Measurements from ENCODE around the gene ADAMTS7. TPM values are rescaled to one million over a fixed set of nuclear protein-coding genes. Genes with fewer than 3 reads are reported as not detected.
"Not testable (repeated sequence)": the region's sequence is repeated elsewhere in the genome, so short reads cannot be mapped to it uniquely, and the experiment has no call there.

The ADAMTS7 gene
- total and polyA plus RNA-seq, 4 experiments from 2014 or later: not detected

DNA sequence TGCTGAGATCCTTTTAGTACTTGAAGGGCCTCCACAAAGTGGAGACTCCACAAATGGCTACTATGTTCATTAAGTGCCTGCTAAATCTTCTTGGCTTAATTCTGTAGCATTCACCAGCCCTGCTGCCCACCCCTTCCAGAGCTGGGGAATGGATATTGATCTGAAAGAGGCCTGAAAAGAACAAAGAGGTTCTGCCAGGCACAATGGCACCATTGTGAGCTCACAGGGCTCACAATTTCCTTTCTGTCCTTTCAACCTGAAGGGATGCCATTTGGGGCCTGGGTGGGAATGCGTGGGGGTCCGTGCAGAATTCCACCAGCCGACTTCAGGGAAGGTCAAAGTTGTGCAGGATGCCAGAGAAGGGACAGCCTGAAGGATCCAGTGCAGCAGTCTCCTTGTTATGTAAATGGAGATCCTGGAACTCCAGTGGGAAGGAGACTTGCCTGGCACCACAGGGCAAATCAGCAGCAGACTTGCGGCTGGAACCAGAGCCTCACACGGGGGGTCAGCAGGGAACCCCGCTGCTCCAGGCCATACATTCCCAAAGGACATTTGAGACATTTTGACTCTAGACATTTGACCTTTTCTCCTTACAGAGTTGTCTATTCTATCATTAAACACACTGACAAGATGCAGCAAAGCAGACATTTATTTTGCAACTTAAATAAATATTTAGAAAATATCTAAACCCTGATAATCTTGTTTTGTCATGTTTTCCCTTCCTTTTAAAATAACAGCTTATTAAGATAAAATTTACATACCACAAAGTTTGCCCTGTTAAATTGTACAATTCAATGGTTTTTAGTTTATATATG is 39.9 kb upstream of the ADAMTS7 start:
- no peaks in the 10 kb centered on the region for H3K36me3 Mint-ChIP-seq
- no peak overlapping the region for H3K4me3 Mint-ChIP-seq
- Histone ChIP-seq H3K27ac (ENCODE audit: low read depth, low read length) (no peak overlapping the region), H3K27me3 (ENCODE audit: insufficient read depth, low read length) (no peaks in the 10 kb centered on the region), H3K36me3 (ENCODE audit: insufficient read depth, low read length) (no peaks in the 10 kb centered on the region), H3K4me1 (ENCODE audit: insufficient read depth, low read length) (no peaks in the 10 kb centered on the region), H3K9me3 (ENCODE audit: control insufficient read depth in 1 of 2, low read length in 2 of 2) (no peaks in the 10 kb centered on the region), H3K4me3 (ENCODE audit: low read length in 2 of 2) (no peak overlapping the region)
- H3K9me3 Mint-ChIP-seq: no peaks in the 10 kb centered on the region
- H3K4me1 Mint-ChIP-seq: no peaks in the 10 kb centered on the region
- intact Hi-C loops (cut with micrococcal nuclease): no loop called here
- CTCF ChIA-PET (ENCODE audit: partially characterized antibody): interaction anchor here (3.2 kb wide), 1 partner anchor 9 kb away, joined by 11 read pairs; no protein-coding TSS in a partner anchor
- no peak for DNase-seq
- POLR2A ChIA-PET (ENCODE audit: partially characterized antibody): no interaction called here
- H3K27ac Mint-ChIP-seq: no peak overlapping the region
- peaks cover 3 to 6% of the 10 kb centered on the region in 2 donors for H3K27me3 Mint-ChIP-seq

DNA sequence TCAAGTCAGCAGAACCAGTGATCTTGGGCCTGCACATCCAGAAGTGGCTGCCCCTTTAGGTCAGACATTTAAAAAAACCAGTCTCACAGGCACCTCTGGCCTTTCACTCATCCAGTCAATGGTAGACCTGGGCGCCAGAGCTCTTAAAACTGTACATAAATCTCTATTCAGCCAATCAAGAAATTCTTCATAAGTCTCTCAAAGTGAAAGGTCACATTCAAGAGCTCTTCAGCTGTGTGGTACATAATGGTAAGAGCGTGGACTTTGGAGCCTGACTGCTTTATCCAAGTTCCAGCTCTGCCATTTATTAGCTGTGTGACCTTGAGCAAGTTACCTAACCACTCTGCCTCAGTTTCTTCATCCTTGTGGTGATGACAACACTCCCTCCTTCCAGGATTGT is 39.1 kb upstream of the ADAMTS7 start:
- H3K9me3 Mint-ChIP-seq: no peaks in the 10 kb centered on the region
- CTCF ChIA-PET (ENCODE audit: partially characterized antibody): interaction anchor here (3.2 kb wide), 1 partner anchor 10 kb away, joined by 11 read pairs; no protein-coding TSS in a partner anchor
- peaks cover 3 to 6% of the 10 kb centered on the region in 2 donors for H3K27me3 Mint-ChIP-seq
- no peak overlapping the region for H3K4me3 Mint-ChIP-seq
- H3K36me3 ChIP-seq (ENCODE audit: insufficient read depth, low read length): no peaks in the 10 kb centered on the region
- H3K4me1 ChIP-seq (ENCODE audit: insufficient read depth, low read length): no peaks in the 10 kb centered on the region
- intact Hi-C loops (cut with micrococcal nuclease): no loop called here
- H3K9me3 ChIP-seq (ENCODE audit: control insufficient read depth in 1 of 2, low read length in 2 of 2): no peaks in the 10 kb centered on the region
- no peak for DNase-seq
- POLR2A ChIA-PET (ENCODE audit: partially characterized antibody): no interaction called here
- no peak overlapping the region for H3K4me3 ChIP-seq (ENCODE audit: low read length in 2 of 2)
- H3K4me1 Mint-ChIP-seq: no peaks in the 10 kb centered on the region
- H3K27me3 ChIP-seq (ENCODE audit: insufficient read depth, low read length): no peaks in the 10 kb centered on the region
- H3K36me3 Mint-ChIP-seq: no peaks in the 10 kb centered on the region
- no peak overlapping the region for H3K27ac ChIP-seq (ENCODE audit: low read depth, low read length)
- H3K27ac Mint-ChIP-seq: no peak overlapping the region

DNA sequence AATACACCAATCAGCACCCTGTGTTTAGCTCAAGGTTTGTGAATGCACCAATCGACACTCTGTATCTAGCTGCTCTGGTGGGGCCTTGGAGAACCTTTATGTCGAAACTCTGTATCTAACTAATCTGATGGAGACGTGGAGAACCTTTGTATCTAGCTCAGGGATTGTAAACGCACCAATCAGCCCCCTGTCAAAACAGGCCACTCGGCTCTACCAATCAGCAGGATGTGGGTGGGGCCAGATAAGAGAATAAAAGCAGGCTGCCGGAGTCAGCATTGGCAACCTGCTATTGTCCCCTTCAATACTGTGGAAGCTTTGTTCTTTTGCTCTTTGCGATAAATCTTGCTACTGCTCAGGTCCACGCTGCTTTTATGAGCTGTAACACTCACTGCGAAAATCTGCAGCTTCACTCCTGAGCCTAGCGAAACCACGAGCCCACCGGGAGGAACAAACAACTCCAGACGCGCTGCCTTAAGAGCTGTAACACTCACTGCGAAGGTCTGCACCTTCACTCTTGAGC is 36.2 kb upstream of the ADAMTS7 start:
- H3K9me3 ChIP-seq (ENCODE audit: control insufficient read depth in 1 of 2, low read length in 2 of 2); H3K27ac ChIP-seq (ENCODE audit: low read depth, low read length); DNase-seq; H3K36me3 ChIP-seq (ENCODE audit: insufficient read depth, low read length); H3K4me1 ChIP-seq (ENCODE audit: insufficient read depth, low read length); H3K27me3 Mint-ChIP-seq; H3K27ac Mint-ChIP-seq; intact Hi-C loops (cut with micrococcal nuclease); H3K4me1 Mint-ChIP-seq; H3K4me3 Mint-ChIP-seq; H3K27me3 ChIP-seq (ENCODE audit: insufficient read depth, low read length); H3K4me3 ChIP-seq (ENCODE audit: low read length in 2 of 2); H3K36me3 Mint-ChIP-seq; POLR2A ChIA-PET (ENCODE audit: partially characterized antibody); H3K9me3 Mint-ChIP-seq: not testable (repeated sequence)
- CTCF ChIA-PET (ENCODE audit: partially characterized antibody): interaction anchor here (1.2 kb wide), 1 partner anchor 15 kb away, joined by 3 read pairs; no protein-coding TSS in a partner anchor

DNA sequence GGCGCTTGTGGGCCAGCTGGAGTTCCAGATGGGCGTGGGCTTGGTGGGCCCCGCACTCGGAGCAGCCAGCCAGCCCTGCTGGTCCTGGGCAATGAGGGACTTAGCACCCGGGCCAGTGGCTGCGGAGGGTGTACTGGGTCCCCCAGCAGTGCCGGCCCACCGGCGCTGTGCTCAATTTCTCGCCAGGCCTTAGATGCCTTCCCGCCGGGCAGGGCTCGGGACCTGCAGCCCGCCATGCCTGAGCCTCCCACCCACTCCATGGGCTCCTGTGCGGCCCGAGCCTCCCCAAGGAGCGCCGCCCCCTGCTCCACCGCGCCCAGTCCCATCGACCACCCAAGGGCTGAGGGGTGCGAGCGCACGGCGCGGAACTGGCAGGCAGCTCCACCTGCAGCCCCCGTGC is 35.6 kb upstream of the ADAMTS7 start:
- H3K4me1 Mint-ChIP-seq; H3K36me3 Mint-ChIP-seq; intact Hi-C loops (cut with micrococcal nuclease); H3K4me1 ChIP-seq (ENCODE audit: insufficient read depth, low read length); CTCF ChIA-PET (ENCODE audit: partially characterized antibody); H3K4me3 Mint-ChIP-seq; DNase-seq; H3K27ac ChIP-seq (ENCODE audit: low read depth, low read length); H3K27me3 Mint-ChIP-seq; H3K27me3 ChIP-seq (ENCODE audit: insufficient read depth, low read length); H3K4me3 ChIP-seq (ENCODE audit: low read length in 2 of 2); H3K9me3 Mint-ChIP-seq; H3K36me3 ChIP-seq (ENCODE audit: insufficient read depth, low read length); H3K9me3 ChIP-seq (ENCODE audit: control insufficient read depth in 1 of 2, low read length in 2 of 2); H3K27ac Mint-ChIP-seq; POLR2A ChIA-PET (ENCODE audit: partially characterized antibody): not testable (repeated sequence)

DNA sequence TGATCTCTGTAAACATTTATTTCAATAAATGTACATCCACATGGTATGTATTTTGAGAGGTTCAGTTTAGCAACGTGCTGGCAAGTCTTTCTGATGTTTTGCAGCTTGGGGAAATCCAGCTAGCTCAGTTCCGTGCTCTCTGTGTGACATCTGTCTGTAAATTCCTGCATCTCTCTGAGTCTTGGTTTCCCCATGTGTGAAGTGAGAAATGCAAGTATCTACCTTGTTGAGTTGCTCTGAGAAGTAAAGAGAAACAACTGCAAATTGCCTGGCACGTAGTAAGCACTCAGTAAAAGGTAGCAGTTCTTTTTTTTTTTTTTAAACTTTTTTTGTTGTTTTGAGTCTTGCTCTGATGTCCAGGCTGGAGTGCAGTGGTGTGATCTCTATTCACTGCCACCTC is 31.3 kb upstream of the ADAMTS7 start:
- Mint-ChIP-seq H3K4me3 (no peak overlapping the region), H3K36me3 (no peaks in the 10 kb centered on the region), H3K4me1 (no peaks in the 10 kb centered on the region), H3K27ac (peak overlapping the region in 1 of 7 donors; percentile 25), H3K9me3 (no peaks in the 10 kb centered on the region), H3K27me3 (peaks cover 0 to 2% of the 10 kb centered on the region in 2 donors)
- DNase-seq: no peak
- ChIA-PET POLR2A (ENCODE audit: partially characterized antibody) (no interaction called here), CTCF (ENCODE audit: partially characterized antibody) (no interaction called here)
- no peaks in the 10 kb centered on the region for H3K36me3 ChIP-seq (ENCODE audit: insufficient read depth, low read length)
- H3K27me3 ChIP-seq (ENCODE audit: insufficient read depth, low read length): no peaks in the 10 kb centered on the region
- intact Hi-C loops (cut with micrococcal nuclease): no loop called here
- H3K9me3 ChIP-seq (ENCODE audit: control insufficient read depth in 1 of 2, low read length in 2 of 2): no peaks in the 10 kb centered on the region
- no peak overlapping the region for H3K27ac ChIP-seq (ENCODE audit: low read depth, low read length)
- H3K4me3 ChIP-seq (ENCODE audit: low read length in 2 of 2): no peak overlapping the region
- H3K4me1 ChIP-seq (ENCODE audit: insufficient read depth, low read length): no peaks in the 10 kb centered on the region

DNA sequence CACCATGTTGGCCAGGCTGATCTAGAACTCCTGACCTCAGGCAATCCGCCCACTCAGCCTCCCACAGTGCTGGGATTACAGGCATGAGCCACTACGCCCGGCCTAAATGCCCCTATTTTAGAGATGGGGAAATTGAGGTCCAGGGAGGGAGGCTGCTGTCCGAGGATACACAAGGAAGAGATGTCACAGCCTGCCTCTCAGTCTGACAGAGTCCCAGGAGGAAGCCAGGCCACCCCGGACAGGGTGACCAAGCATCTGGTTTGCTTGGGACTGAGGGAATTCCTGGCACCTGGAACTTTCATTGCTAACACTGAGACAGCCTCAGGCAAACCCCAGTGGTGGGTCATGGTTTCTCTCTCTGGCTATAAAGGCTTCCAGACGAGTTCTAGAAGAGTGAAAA is 30.6 kb upstream of the ADAMTS7 start:
- Histone ChIP-seq H3K4me3 (ENCODE audit: low read length in 2 of 2) (no peak overlapping the region), H3K27ac (ENCODE audit: low read depth, low read length) (no peak overlapping the region), H3K9me3 (ENCODE audit: control insufficient read depth in 1 of 2, low read length in 2 of 2) (no peaks in the 10 kb centered on the region), H3K27me3 (ENCODE audit: insufficient read depth, low read length) (no peaks in the 10 kb centered on the region), H3K36me3 (ENCODE audit: insufficient read depth, low read length) (no peaks in the 10 kb centered on the region), H3K4me1 (ENCODE audit: insufficient read depth, low read length) (no peaks in the 10 kb centered on the region)
- POLR2A ChIA-PET (ENCODE audit: partially characterized antibody): no interaction called here
- Mint-ChIP-seq H3K4me1 (no peaks in the 10 kb centered on the region), H3K27ac (no peak overlapping the region), H3K36me3 (no peaks in the 10 kb centered on the region), H3K27me3 (peaks cover 0 to 2% of the 10 kb centered on the region in 2 donors), H3K9me3 (no peaks in the 10 kb centered on the region), H3K4me3 (no peak overlapping the region)
- DNase-seq: no peak
- intact Hi-C loops (cut with micrococcal nuclease): no loop called here
- CTCF ChIA-PET (ENCODE audit: partially characterized antibody): no interaction called here

DNA sequence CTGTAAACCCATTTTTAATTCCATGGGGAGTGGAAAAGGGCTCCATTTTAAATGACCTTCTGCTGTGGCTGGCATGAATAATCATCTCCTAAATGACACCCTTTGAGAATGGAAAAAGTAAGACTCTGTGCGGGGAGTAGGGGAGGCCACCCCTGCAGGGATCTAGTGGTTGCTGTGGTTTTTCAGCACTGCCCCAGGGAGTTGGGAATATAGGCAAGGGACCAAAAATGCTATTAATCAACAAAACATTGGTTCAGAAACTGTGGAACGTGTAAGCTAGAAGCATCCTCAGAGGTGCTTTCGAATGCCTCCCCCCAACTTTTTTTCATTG is 30.1 kb upstream of the ADAMTS7 start:
- Histone ChIP-seq H3K36me3 (ENCODE audit: insufficient read depth, low read length) (no peaks in the 10 kb centered on the region), H3K4me1 (ENCODE audit: insufficient read depth, low read length) (no peaks in the 10 kb centered on the region), H3K9me3 (ENCODE audit: control insufficient read depth in 1 of 2, low read length in 2 of 2) (no peaks in the 10 kb centered on the region), H3K4me3 (ENCODE audit: low read length in 2 of 2) (no peak overlapping the region), H3K27me3 (ENCODE audit: insufficient read depth, low read length) (no peaks in the 10 kb centered on the region), H3K27ac (ENCODE audit: low read depth, low read length) (no peak overlapping the region)
- peaks cover 0 to 2% of the 10 kb centered on the region in 2 donors for H3K27me3 Mint-ChIP-seq
- no peak overlapping the region for H3K4me3 Mint-ChIP-seq
- H3K9me3 Mint-ChIP-seq: no peaks in the 10 kb centered on the region
- no peaks in the 10 kb centered on the region for H3K36me3 Mint-ChIP-seq
- CTCF ChIA-PET (ENCODE audit: partially characterized antibody): no interaction called here
- no peak overlapping the region for H3K27ac Mint-ChIP-seq
- no peak for DNase-seq
- intact Hi-C loops (cut with micrococcal nuclease): no loop called here
- no peaks in the 10 kb centered on the region for H3K4me1 Mint-ChIP-seq
- POLR2A ChIA-PET (ENCODE audit: partially characterized antibody): no interaction called here
